Islet precursor cell (in vitro differentiated cells): ENCODE results near the gene FGD2.
"Not testable (repeated sequence)": the region's sequence is repeated elsewhere in the genome, so short reads cannot be mapped to it uniquely, and the experiment has no call there.

Experiments
- DNase-seq: peaks from one replicate; pipeline ENCODE4 v3.0.0-alpha.2; 2018

The FGD2 gene

GRCh38 chr6:37047689-37048402 is 42.4 kb downstream of the FGD2 start:
- DNase-seq = no peak

- DNase-seq = no peak
Observed at GRCh38 chr6:37048403-37048850, 43.0 kb downstream of the FGD2 start.

- peak; percentile 68 for DNase-seq
Observed at GRCh38 chr6:37048851-37049757, 43.6 kb downstream of the FGD2 start.

GRCh38 chr6:37049758-37050044 is 44.2 kb downstream of the FGD2 start:
- DNase-seq = no peak

- no peak for DNase-seq
Observed at GRCh38 chr6:37050045-37050853, 44.8 kb downstream of the FGD2 start.

GRCh38 chr6:37050854-37051137 is 45.3 kb downstream of the FGD2 start:
- no peak for DNase-seq

- DNase-seq = peak; percentile 92
Observed at GRCh38 chr6:37051138-37052026, 45.9 kb downstream of the FGD2 start.

- no peak for DNase-seq
Observed at GRCh38 chr6:37052027-37052628, 46.7 kb downstream of the FGD2 start.

- DNase-seq = no peak
Observed at GRCh38 chr6:37053683-37054082, 48.2 kb downstream of the FGD2 start.

GRCh38 chr6:37054171-37054570 is 48.7 kb downstream of the FGD2 start:
- no peak for DNase-seq

GRCh38 chr6:37054580-37054979 is 49.1 kb downstream of the FGD2 start:
- DNase-seq = no peak

GRCh38 chr6:37056112-37056403 is 50.6 kb downstream of the FGD2 start:
- DNase-seq = no peak

GRCh38 chr6:37056439-37057127 is 51.1 kb downstream of the FGD2 start:
- peak; percentile 89 for DNase-seq

GRCh38 chr6:37057128-37057471 is 51.6 kb downstream of the FGD2 start:
- no peak for DNase-seq

- DNase-seq = no peak
Observed at GRCh38 chr6:37057678-37058077, 52.2 kb downstream of the FGD2 start.

GRCh38 chr6:37058084-37058586 is 52.7 kb downstream of the FGD2 start:
- peak; percentile 77 for DNase-seq

GRCh38 chr6:37058984-37059343 is 53.5 kb downstream of the FGD2 start:
- not testable (repeated sequence) for DNase-seq

- peak; percentile 95 for DNase-seq
Observed at GRCh38 chr6:37059344-37060194, 54.1 kb downstream of the FGD2 start.

- no peak for DNase-seq
Observed at GRCh38 chr6:37060195-37060559, 54.7 kb downstream of the FGD2 start.

- no peak for DNase-seq
Observed at GRCh38 chr6:37061157-37061804, 55.8 kb downstream of the FGD2 start.
